ENCODE results near the gene SEMA3G.

Gene SEMA3G

GRCh38 chr3:52454250-52454937 is 9.5 kb upstream of the SEMA3G start:
- DNase-seq = no peak
- no peaks in the 10 kb centered on the region for H3K9me3 ChIP-seq
- TF ChIP-seq, protein P1, sequence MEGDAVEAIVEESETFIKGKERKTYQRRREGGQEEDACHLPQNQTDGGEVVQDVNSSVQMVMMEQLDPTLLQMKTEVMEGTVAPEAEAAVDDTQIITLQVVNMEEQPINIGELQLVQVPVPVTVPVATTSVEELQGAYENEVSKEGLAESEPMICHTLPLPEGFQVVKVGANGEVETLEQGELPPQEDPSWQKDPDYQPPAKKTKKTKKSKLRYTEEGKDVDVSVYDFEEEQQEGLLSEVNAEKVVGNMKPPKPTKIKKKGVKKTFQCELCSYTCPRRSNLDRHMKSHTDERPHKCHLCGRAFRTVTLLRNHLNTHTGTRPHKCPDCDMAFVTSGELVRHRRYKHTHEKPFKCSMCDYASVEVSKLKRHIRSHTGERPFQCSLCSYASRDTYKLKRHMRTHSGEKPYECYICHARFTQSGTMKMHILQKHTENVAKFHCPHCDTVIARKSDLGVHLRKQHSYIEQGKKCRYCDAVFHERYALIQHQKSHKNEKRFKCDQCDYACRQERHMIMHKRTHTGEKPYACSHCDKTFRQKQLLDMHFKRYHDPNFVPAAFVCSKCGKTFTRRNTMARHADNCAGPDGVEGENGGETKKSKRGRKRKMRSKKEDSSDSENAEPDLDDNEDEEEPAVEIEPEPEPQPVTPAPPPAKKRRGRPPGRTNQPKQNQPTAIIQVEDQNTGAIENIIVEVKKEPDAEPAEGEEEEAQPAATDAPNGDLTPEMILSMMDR (IDR thresholded peaks at IDR 0.05) = no peak
- H3K36me3 ChIP-seq = peaks cover 12 to 21% (median 13%) of the 10 kb centered on the region in 3 donors
- H3K27ac ChIP-seq = peak overlapping the region; percentile 91 to 92
- peaks cover 0 to 39% (median 27%) of the 10 kb centered on the region in 4 donors for H3K4me1 ChIP-seq
- intact Hi-C loops (cut with DNase I; ENCODE audit: low total_unique reads) = loop anchor here (10.0 kb wide), 1 partner anchor 230 kb away; the partner anchor contains the start of genes GNL3 and PBRM1
- H3K4me3 ChIP-seq = peak overlapping the region; percentile 79 to 83
- no peaks in the 10 kb centered on the region for H3K27me3 ChIP-seq

GRCh38 chr3:52453496-52454249 is 8.8 kb upstream of the SEMA3G start, which contains the start of gene TNNC1:
TNNC1 (minus strand) TSS chr3:52454041; CDS start chr3:52454015, 26 bp downstream.
- peak within 1 kb of the TSS; percentile 91 to 92 for H3K27ac ChIP-seq
- peak within 1 kb of the TSS; percentile 79 to 83 for H3K4me3 ChIP-seq
- H3K4me1 ChIP-seq = peaks cover 0 to 39% (median 27%) of the 10 kb centered on the region in 4 donors
- H3K9me3 ChIP-seq = no peaks in the 10 kb centered on the region
- no peak for DNase-seq
- H3K36me3 ChIP-seq = peaks cover 5 to 14% (median 7%) of the 10 kb centered on the region in 3 donors
- intact Hi-C loops (cut with DNase I; ENCODE audit: low total_unique reads) = loop anchor here (10.0 kb wide), 1 partner anchor 231 kb away; the partner anchor contains the start of genes GNL3 and PBRM1
- H3K27me3 ChIP-seq = no peaks in the 10 kb centered on the region
- TF ChIP-seq, protein P1 (IDR thresholded peaks at IDR 0.05) = no peak

- Histone ChIP-seq H3K9me3 (no peaks in the 10 kb centered on the region), H3K4me1 (peaks cover 0 to 39% (median 27%) of the 10 kb centered on the region in 4 donors), H3K36me3 (peaks cover 0 to 5% (median 0%) of the 10 kb centered on the region in 3 donors), H3K27ac (no peak overlapping the region), H3K4me3 (no peak overlapping the region), H3K27me3 (no peaks in the 10 kb centered on the region)
- DNase-seq = no peak
- TF ChIP-seq, protein P1 (IDR thresholded peaks at IDR 0.05) = no peak
- intact Hi-C loops (cut with DNase I; ENCODE audit: low total_unique reads) = loop anchor here (10.0 kb wide), 1 partner anchor 232 kb away; the partner anchor contains the start of genes GNL3 and PBRM1
These were observed 7.8 kb upstream of the SEMA3G start for GRCh38 chr3:52452570-52453221.

GRCh38 chr3:52452126-52452525 is 7.2 kb upstream of the SEMA3G start:
- Histone ChIP-seq H3K9me3 (no peaks in the 10 kb centered on the region), H3K36me3 (no peaks in the 10 kb centered on the region), H3K4me3 (no peak overlapping the region), H3K27me3 (no peaks in the 10 kb centered on the region), H3K4me1 (peaks cover 0 to 34% (median 24%) of the 10 kb centered on the region in 4 donors), H3K27ac (no peak overlapping the region)
- intact Hi-C loops (cut with DNase I; ENCODE audit: low total_unique reads) = loop anchor here (10.0 kb wide), 1 partner anchor 233 kb away; the partner anchor contains the start of genes GNL3 and PBRM1
- no peak for DNase-seq
- TF ChIP-seq, protein P1 (IDR thresholded peaks at IDR 0.05) = no peak
